ENCODE data around the gene TGFBR2.

Gene TGFBR2

DNA sequence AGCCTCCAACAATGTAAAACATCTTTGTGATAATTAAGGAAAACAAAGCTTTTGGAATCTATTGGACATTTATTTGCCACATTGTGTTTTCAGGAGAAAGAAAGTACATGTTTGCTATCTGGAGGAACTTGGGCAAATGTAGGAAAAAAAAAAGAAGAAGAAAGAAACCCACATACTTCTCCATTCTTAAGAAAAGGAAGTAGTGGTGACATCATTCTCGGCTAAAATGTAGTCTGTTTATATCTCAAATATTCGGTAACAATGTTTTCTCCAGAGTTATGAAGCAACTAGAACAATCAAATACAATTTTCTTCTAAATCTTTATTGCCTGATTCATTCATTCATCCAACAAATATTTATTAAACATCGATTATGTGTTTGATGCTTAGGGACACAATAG, 2.3 kb upstream of the TGFBR2 start:
- peak; percentile 16 to 94 (median 68) for DNase-seq

DNA sequence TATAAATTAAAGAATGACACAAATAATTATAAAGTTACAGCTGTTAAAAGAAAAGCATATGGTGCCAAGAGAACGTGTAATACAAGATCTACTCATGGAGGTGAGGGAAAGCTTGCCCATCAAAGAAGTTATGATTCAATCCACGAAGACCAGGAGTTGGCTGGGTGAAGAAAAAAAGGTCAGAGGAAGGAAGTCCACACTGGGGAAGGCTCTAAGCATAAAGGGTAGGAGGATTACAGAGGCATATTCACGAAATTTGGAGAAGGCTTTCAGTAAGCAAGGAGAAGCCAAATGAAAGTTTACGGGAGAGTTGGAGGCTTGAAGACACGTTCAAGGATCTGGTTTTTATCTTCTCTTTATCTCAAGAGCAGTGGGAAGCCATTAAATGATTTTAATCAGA, 1.8 kb upstream of the TGFBR2 start:
- DNase-seq: peak; percentile 52 to 87 (median 74)

DNA sequence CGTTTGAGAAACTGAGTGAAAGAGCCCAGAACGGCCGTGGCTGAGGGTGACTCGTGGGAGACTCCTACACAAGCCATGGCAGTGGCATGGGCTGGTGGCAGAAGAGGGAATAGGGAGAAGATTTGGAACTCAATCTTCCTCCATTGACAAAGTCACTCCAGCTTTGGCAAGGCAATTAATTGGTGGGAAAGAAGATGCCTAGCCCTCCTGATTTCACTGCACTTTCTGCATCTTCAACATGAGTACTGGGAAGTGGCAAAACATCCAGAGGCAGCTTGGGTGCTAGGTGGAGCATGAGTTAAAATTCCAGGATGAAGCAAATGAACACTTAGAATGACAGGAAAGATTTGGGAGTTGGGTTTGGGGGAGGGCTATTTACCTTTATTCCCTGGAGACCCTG, 1.4 kb upstream of the TGFBR2 start:
- peak in 1 of 4 experiments; percentile 45 for DNase-seq

- DNase-seq: no peak
Observed at GRCh38 chr3:30605706-30606300, 598 bp upstream of the TGFBR2 start.

DNA sequence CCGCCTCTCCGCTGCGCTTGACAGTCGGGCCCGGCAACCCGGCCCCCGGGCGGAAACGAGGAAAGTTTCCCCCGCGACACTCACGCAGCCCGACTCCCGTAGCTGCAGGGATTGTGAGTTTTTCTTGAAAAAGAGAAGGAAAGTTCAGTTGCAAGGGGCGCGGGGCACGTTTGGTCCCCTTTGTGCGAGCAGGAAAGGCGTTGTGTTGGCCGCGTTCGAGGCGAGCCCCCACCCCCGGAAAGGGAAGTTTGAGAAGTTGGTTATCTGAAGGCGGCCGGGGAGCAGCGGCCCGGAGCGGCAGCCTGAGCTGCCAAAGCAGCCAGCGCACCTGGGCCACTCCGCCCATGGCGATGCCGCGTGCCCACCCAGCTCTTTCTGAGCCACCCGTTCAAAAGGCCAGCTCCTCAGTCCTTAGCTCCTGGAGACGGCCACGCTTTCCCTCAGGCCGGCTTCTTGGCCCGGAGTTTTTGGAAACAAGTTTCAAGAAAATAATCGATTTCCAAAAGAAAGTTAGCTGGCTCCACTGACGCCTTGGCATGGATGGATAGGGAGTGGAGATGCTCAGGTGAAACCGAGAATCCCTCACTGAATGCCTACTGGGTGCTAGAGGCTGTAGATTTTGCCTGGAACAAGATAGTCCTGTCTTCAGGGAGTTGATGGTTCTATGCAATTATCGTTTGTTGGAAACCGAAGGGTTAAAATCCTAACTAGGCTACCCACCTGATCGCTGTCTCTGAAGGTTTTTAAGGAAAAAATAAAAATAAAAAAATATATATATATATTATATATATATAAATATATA, 832 bp downstream of the TGFBR2 start:
- peak; percentile 64 to 87 (median 80) for DNase-seq

DNA sequence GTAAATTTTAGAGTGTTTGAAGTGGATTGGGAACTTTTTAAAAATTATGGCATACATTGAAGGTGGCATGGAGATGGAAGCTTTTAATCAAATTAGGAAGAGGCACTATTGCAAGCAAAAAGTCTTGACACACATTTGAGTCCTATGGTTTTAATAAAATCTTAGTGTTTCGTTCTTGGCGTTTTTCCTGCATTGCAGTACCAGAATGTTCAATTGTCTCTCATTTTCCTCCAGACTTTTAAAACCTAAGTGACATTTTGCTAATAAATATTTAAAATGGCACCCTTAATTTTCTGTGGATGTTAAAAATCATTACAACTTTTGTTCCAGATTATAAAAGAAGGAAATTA, 2.2 kb downstream of the TGFBR2 start:
- DNase-seq: no peak

- DNase-seq: no peak
Observed at GRCh38 chr3:30609930-30610701, 3.7 kb downstream of the TGFBR2 start.

DNA sequence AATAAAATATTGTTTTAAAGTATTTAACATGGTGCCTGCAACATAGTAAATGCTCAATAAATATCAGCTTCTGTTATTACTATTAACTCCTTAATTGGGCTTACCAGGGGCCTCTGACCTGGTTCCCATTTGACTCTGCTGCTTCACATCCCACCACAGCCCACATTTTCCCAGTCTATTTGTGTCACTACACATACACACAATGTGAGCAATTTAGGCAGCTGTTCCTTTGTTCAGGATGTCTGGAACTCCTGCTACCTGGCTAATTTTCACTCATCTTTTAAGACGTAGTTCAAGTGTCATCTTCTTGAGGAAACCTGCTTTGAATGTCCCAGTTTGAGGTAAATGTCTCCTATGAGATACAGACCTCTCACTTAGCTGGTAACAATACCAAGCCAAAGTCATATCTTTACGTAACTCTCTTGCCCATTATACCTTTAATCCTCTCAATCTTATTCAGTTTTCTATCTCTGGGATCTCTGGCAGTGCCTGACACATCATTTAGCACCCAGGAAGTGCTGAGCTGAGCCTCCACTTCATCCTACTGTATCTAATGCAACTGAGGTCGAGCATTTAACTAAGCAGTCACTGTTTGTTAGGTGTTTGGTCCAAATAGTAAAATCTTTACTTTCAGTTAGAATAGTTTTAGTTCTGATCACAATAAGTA, 4.4 kb downstream of the TGFBR2 start:
- no peak for DNase-seq

DNA sequence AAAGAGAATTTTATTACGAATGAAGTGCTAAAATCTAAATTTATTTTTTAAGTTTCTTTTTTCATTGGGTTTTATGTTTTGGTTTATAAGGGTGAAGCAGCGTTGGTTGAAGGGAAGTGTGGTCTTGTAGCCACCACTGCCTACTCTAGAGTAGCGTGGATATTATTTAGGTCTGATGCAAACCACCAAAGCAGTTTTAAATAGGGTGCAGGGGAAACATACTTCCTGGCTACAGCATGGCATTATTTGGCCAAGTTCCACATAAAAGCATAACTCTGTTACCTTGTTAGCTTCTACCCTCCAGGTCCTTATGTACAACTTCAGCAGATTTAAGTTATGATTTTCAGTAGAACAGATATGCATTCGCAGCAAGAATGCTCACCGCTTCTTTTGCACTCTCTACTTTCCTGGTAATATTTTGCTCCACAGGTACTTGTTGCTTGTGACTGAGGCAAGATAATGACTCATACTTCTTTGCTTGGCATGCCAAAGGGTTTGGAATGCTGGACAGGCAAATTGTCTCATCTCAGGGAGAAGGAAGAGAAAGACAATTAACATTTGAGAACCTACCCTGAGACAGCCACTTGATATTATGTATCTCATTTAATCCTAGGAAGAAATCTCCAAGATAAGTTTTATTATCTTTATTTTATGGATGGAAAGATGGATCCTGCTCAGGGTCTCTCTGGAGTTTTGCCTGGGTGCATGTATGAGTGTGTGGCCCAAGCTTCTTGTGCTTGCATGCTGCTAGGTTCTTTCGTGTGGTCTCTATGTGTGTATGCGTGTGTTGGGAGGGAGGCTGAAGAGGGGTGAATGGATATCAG, 5.4 kb downstream of the TGFBR2 start:
- peak in 2 of 4 experiments; percentile 25 to 37 for DNase-seq

DNA sequence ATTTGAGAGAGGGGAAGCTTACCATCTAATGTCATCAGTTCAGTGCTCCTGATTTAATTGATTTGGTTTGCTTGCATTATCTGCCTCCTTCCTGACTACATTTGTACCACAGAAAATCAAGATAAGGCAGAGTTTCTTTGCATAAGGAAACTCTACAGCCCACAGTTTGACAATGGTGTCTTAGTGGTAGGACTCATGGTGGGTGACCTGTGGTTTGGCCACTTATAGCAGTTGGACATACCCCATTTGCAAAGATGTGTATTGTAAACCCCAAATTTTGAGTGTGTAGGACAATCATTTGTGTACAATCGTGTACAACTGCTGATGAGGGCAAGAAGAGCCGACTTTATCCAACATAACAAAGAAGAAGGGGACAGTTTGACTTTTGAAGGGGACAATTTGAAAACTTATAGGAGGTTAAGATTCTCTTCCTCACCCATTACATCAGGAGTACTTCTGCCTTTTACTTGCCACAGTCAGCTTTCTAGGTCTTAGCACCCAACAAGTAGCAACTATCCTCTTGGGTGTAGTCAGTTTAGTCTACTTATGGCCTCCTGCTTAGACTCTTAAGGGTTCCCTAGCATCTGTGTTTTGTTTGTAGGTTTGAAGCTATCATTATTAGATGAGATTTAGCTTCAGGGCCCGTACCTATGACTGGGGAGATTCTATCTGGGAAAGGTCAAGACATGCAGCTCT, 6.2 kb downstream of the TGFBR2 start:
- DNase-seq: peak in 3 of 4 experiments; percentile 39 to 70 (median 64)

- DNase-seq: peak; percentile 27 to 69 (median 60)
Observed at GRCh38 chr3:30613133-30613825, 6.9 kb downstream of the TGFBR2 start.

GRCh38 chr3:30614373-30614772, 8.0 kb downstream of the TGFBR2 start:
- no peak for DNase-seq

GRCh38 chr3:30614943-30615342, 8.5 kb downstream of the TGFBR2 start:
- no peak for DNase-seq

DNA sequence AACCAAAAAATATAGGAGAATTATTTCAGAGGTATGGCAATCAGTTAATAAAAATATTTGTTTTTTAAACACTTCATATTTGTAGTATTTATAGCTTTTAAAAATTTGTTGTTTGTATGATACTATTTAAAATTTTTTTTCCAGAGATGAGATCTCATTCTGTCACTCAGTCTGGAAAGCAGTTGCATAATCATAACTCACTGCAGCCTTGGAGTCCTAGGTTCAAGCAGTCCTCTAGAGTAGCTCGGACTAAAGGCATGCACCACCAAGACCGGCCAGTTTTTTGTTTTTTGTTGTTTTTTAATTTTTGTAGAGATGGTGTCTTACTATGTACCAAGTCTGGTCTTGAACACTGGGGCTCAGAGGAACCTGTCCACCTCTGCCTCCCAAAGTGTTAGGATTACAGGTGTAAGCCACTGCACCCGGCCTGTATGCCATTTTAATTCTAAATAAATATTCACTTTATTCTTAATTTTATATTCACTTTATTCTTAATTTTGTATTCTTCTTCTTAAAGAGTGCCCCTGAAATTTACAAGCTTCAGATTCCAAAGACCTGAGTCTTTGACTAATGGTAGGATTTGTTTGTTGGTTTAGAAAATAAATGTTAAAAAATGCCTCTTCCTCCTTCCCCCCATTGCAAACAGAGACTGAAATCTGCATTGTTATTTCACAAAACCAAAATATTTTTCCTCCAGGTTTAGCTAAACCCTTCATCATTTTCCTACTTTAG, 9.4 kb downstream of the TGFBR2 start:
- no peak for DNase-seq

DNA sequence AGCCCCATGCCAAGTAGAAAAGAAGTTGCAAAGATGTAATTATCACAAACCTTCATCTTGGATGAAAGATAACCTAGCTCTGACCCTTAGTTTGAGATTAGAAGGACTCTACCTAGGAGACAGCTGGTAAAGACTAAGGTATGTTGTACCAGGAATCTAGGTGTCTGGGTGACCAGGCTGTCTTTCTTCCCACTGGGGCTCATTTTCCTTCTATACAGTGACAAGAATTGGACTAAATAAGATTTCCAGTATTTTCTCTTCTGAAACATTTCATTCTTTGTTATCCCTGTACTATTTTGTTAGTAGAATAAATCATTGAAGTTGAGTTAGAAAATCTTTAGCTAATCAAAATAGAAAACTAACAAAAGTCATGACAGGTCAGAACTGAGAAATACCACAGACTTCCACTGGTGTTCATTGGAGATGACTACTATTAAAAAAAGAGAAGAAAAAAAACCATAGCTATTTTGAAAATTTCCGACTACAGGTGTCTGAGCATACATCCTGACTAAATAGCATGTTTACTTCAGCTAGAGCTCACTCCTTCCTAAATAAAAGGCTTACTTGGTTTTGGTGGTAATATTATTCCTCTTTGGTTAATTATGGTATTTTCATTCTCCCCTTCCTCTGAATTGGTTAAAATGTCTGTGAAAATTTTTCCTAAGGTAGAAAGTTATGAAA, 10.1 kb downstream of the TGFBR2 start:
- DNase-seq: no peak

- DNase-seq: no peak
Observed at GRCh38 chr3:30617069-30617468, 10.7 kb downstream of the TGFBR2 start.

DNA sequence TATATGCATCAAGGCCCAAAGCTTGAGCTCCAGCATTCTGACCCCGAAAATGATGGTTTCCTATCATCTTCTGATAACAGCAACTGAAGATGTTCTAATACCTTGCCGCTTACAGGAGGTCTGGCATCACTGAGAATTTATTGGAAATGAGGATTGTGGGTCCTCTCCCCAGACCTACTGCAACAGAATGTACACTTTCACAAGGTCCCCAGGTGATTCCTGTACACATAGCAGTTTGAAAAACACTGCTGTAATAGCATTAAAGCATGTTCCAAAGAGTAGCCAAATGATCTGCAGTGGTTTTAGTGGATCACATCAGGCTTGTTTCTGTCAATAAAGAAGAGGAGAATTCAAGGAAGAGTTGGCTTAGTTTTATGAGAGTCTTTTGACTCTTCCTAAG, 11.3 kb downstream of the TGFBR2 start:
- no peak for DNase-seq

DNA sequence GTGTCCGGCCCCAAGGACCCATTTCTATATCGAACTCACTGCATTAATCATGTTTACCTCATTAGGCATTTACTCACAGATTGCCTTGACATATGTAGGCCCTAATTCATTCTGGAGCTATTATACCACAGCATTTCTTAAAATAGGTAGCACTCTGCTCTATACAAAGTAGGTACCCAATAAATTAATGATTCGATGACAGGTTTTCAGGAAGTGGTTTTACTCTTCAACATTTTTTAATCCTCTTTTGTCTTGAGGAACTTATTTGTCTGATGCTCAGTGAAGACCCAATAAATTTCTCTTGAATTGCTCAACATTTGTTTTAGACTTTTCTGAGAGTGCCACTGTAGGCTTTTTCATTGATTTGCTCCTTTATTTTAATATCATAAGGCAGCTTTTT, 12.1 kb downstream of the TGFBR2 start:
- DNase-seq: no peak

DNA sequence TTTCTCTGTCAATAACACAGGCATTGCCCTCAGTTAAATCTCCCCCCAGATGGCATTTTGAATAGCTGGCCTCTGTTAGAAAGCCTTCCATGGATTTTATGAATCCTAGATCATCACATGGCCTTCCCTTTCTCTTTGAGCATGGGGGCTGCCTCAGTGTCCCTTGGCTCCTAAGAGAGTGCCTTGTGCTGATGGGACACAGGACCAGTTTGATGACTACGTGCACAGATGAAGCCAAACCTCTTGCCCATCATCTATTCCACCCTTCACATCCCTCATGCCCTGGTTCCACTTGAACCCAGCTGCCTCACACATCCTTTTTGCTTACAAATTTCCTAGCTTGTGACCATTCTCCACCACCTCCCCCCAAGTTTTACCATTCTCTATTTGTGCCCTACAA, 12.9 kb downstream of the TGFBR2 start:
- DNase-seq: no peak

Measured in suppressor macrophage (primary cell).